ENCODE data around the gene PLAGL2. TPM values are rescaled to one million over a fixed set of nuclear protein-coding genes. Genes with fewer than 3 reads are reported as not detected.
A peak's percentile ranks its signal among the peaks of the same experiment; 100 is the strongest.

The PLAGL2 gene
- polyA plus RNA-seq, 1 donor from 2014 or later = 2.7 TPM

- H3K27ac ChIP-seq (ENCODE audit: low read length) = no peak overlapping the region
- H3K4me3 ChIP-seq (ENCODE audit: low read length) = peak overlapping the region; percentile 67
- H3K4me2 ChIP-seq (ENCODE audit: low read length) = no peak overlapping the region
- no peak overlapping the region for H3K9ac ChIP-seq (ENCODE audit: low read length)
- no peaks in the 10 kb centered on the region for H3K9me2 ChIP-seq (ENCODE audit: insufficient read depth, low read length)
- no peaks in the 10 kb centered on the region for H4K20me1 ChIP-seq (ENCODE audit: insufficient read depth)
- H3K79me2 ChIP-seq (replicated peaks; ENCODE audit: insufficient read depth, low read length) = no peaks in the 10 kb centered on the region
- H3K36me3 ChIP-seq (ENCODE audit: insufficient read depth, low read length) = no peaks in the 10 kb centered on the region
- H2AFZ ChIP-seq (ENCODE audit: low read depth, low read length) = no peak overlapping the region
- no peaks in the 10 kb centered on the region for H3F3A ChIP-seq (ENCODE audit: insufficient read depth, low read length, poor library complexity, severe bottlenecking)
- no peaks in the 10 kb centered on the region for H3K27me3 ChIP-seq (ENCODE audit: insufficient read depth, low read depth, low read length)
- no peak for TF ChIP-seq CTCF (IDR thresholded peaks at IDR 0.05; ENCODE audit: poor library complexity, severe bottlenecking)
- no peak for TF ChIP-seq EZH2 (IDR thresholded peaks at IDR 0.05; ENCODE audit: borderline replicate concordance, insufficient read depth, low read length, poor library complexity, severe bottlenecking)
- TF ChIP-seq RAD21 (conservative IDR thresholded peaks at IDR 0.05) = no peak
- TF ChIP-seq REST (IDR thresholded peaks at IDR 0.05; ENCODE audit: borderline replicate concordance) = no peak
- no peak for TF ChIP-seq MXI1 (conservative IDR thresholded peaks at IDR 0.05; ENCODE audit: poor library complexity, severe bottlenecking)
- no peak for TF ChIP-seq TAF1 (IDR thresholded peaks at IDR 0.05; ENCODE audit: low read depth)
- no peak for TF ChIP-seq EP300 (conservative IDR thresholded peaks at IDR 0.05; ENCODE audit: poor library complexity, severe bottlenecking)
- no peak for TF ChIP-seq POLR2AphosphoS5 (IDR thresholded peaks at IDR 0.05)
- no peak for TF ChIP-seq SMC3 (conservative IDR thresholded peaks at IDR 0.05; ENCODE audit: poor library complexity)
- no peaks in the 10 kb centered on the region for H3K9me3 ChIP-seq (ENCODE audit: low read length)
Measured at GRCh38 chr20:32188376-32189122, 19.0 kb downstream of the PLAGL2 start.

GRCh38 chr20:32186506-32186905 is 21.0 kb downstream of the PLAGL2 start:
- Histone ChIP-seq H3K27ac (ENCODE audit: low read length) (no peak overlapping the region), H3K9me3 (ENCODE audit: low read length) (no peaks in the 10 kb centered on the region), H2AFZ (ENCODE audit: low read depth, low read length) (no peak overlapping the region), H3K36me3 (ENCODE audit: insufficient read depth, low read length) (no peaks in the 10 kb centered on the region), H4K20me1 (ENCODE audit: insufficient read depth) (no peaks in the 10 kb centered on the region), H3K4me2 (ENCODE audit: low read length) (no peak overlapping the region), H3K4me3 (ENCODE audit: low read length) (no peak overlapping the region), H3K79me2 (replicated peaks; ENCODE audit: insufficient read depth, low read length) (no peaks in the 10 kb centered on the region), H3K27me3 (ENCODE audit: insufficient read depth, low read depth, low read length) (no peaks in the 10 kb centered on the region), H3K9me2 (ENCODE audit: insufficient read depth, low read length) (no peaks in the 10 kb centered on the region), H3F3A (ENCODE audit: insufficient read depth, low read length, poor library complexity, severe bottlenecking) (no peaks in the 10 kb centered on the region), H3K9ac (ENCODE audit: low read length) (no peak overlapping the region)
- TF ChIP-seq SMC3 (conservative IDR thresholded peaks at IDR 0.05; ENCODE audit: poor library complexity) = no peak

Data from neural cell (in vitro differentiated cells).